ENCODE results near the gene C10orf95.

DNA sequence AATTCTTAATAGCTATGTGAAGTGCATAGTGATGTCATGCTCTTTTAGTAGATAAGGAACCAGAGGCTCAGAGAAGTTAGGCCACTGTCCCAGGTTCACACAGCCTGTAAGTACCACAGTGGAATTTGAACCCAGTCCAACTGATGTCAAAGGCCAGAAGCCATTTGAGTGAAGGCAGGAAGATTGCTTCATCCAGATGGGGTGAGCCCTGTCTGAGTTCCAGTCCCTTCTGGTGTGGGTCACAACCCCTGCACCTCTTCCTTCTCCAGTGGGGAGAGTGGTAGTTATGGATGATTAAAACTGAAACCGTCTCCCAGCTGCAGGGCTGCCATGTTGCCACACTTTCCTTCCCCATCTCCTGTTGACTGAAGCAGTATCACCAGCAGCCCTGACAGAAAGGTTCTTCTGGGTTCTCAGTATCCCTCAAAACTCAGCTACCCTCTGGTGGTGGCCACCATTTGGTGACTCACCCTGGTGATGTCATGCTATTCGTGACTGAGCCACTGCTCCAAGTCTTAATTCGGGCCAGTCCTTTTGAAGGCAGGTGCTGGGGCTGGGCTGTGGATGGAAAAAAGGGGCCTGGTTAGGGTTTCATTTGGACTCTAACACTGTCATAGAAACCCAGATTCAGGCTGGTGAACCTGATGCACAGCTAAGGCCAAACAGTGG, 1.5 kb upstream of the C10orf95 start:
- TF ChIP-seq POLR2A (IDR thresholded peaks at IDR 0.05) = no peak
- TF ChIP-seq EP300 (IDR thresholded peaks at IDR 0.05) = peak in 1 of 2 donors; percentile 61
